ENCODE measurements around the gene TMEM109.

The TMEM109 gene

GRCh38 chr11:60913793-60914632, at the start of gene TMEM109:
Gene TMEM109 (plus strand): TSS chr11:60914158. CDS start chr11:60919694, 5,536 bp downstream.
- DNase-seq: peak; percentile 90

GRCh38 chr11:60864856-60865513, 49.0 kb upstream of the TMEM109 start:
- no peak for DNase-seq

- no peak for DNase-seq
Observed at GRCh38 chr11:60866911-60867870, 46.8 kb upstream of the TMEM109 start, which contains the start of gene ZP1. Gene ZP1 (plus strand): TSS chr11:60867542. CDS start chr11:60867562, 20 bp downstream.

GRCh38 chr11:60867871-60868681, 45.9 kb upstream of the TMEM109 start:
- DNase-seq: no peak

- DNase-seq: no peak
Observed at GRCh38 chr11:60868682-60869450, 45.1 kb upstream of the TMEM109 start.

GRCh38 chr11:60869451-60869825, 44.5 kb upstream of the TMEM109 start:
- DNase-seq: no peak

GRCh38 chr11:60870276-60870675, 43.7 kb upstream of the TMEM109 start:
- no peak for DNase-seq

GRCh38 chr11:60870733-60871377, 43.1 kb upstream of the TMEM109 start:
- DNase-seq: no peak

- DNase-seq: no peak
Observed at GRCh38 chr11:60871378-60872061, 42.4 kb upstream of the TMEM109 start.

- DNase-seq: no peak
Observed at GRCh38 chr11:60872124-60872960, 41.6 kb upstream of the TMEM109 start.

- DNase-seq: no peak
Observed at GRCh38 chr11:60872961-60873524, 40.9 kb upstream of the TMEM109 start.

- no peak for DNase-seq
Observed at GRCh38 chr11:60873533-60873932, 40.4 kb upstream of the TMEM109 start.

GRCh38 chr11:60874421-60875365, 39.3 kb upstream of the TMEM109 start:
- no peak for DNase-seq

GRCh38 chr11:60875366-60876167, 38.4 kb upstream of the TMEM109 start:
- DNase-seq: no peak

- no peak for DNase-seq
Observed at GRCh38 chr11:60876168-60876485, 37.8 kb upstream of the TMEM109 start.

- DNase-seq: no peak
Observed at GRCh38 chr11:60878245-60879101, 35.5 kb upstream of the TMEM109 start.
